Gastroesophageal sphincter (tissue), 4 donors: Measurements from ENCODE around the gene CERKL. TPM values are rescaled to one million over a fixed set of nuclear protein-coding genes. Genes with fewer than 3 reads are reported as not detected.

ENCODE experiments used
- ATAC-seq: fragments of 150-250 bp; one replicate; pipeline ENCODE4 v1.9.1; 2016; ENCODE audit warnings: mild to moderate bottlenecking, moderate library complexity
- H3K27ac ChIP-seq, 4 donors: fragments of 200-600 bp; sonication (generic) in 3 of 4; 1 replicate in 3 of 4; 2 replicates in 1 of 4; pipeline ENCODE4 v1.5.1; 2016 to 2019
- H3K27me3 ChIP-seq: fragments of 200-600 bp; sonication (generic); one replicate; pipeline ENCODE4 v1.5.1; 2019
- H3K36me3 ChIP-seq, 2 donors: fragments of 200-600 bp; sonication (generic); one replicate each; pipeline ENCODE4 v1.5.1; 2019; ENCODE audit warnings: control low read depth in 1 of 2
- H3K4me1 ChIP-seq, 3 donors: fragments of 200-600 bp; sonication (generic); 1 replicate in 2 of 3; 2 replicates in 1 of 3; pipeline ENCODE4 v1.5.1; 2016 to 2019; ENCODE audit warnings: control low read depth in 2 of 3
- H3K4me3 ChIP-seq, 2 donors: fragments of 200-600 bp; sonication (generic); one replicate each; pipeline ENCODE4 v1.5.1; 2019; ENCODE audit warnings: mild to moderate bottlenecking in 1 of 2, moderate library complexity in 1 of 2
- H3K9me3 ChIP-seq, 3 donors: fragments of 200-600 bp; sonication (generic); one replicate each; pipeline ENCODE4 v1.5.1; 2017 to 2019; ENCODE audit warnings: control low read depth in 2 of 3
- CTCF ChIP-seq, 4 experiments: fragments of 200-600 bp in 2 of 4; fragments of 450-650 bp in 2 of 4; sonication (generic) in 1 of 4; IDR thresholded peaks; one replicate each; pipeline ENCODE4 v1.5.1; 2017 to 2019; ENCODE audit warnings: antibody characterized with exemption in 4 of 4, mild to moderate bottlenecking in 2 of 4, moderate library complexity in 2 of 4
- EP300 ChIP-seq: sonication (generic); formaldehyde crosslinking; IDR thresholded peaks from one replicate; pipeline ENCODE4 v1.6.1; 2017; ENCODE audit warnings: antibody characterized with exemption, mild to moderate bottlenecking
- POLR2A ChIP-seq, 2 donors: fragments of 450-650 bp; IDR thresholded peaks; one replicate each; pipeline ENCODE4 v1.6.1; 2017; ENCODE audit warnings: antibody characterized with exemption in 2 of 2, mild to moderate bottlenecking in 2 of 2, moderate library complexity in 1 of 2
- POLR2AphosphoS5 ChIP-seq: sonication (generic); formaldehyde crosslinking; IDR thresholded peaks from one replicate; pipeline ENCODE4 v1.6.1; 2017; ENCODE audit warnings: antibody characterized with exemption
- WGBS, 2 donors: methylation state at CpG; one replicate each; pipeline ENCODE4 v1.1.5; 2018; ENCODE audit warnings: low coverage in 1 of 2; 5-methylcytosine and 5-hydroxymethylcytosine counted together
- total RNA-seq, 4 donors: library from RNA; depleted of rRNA; stranded (reverse); fragments of >200 nt; gene quantifications; one replicate each; pipeline ENCODE4 v1.1.0, GENCODE V29; 2016

The CERKL gene
- total RNA-seq, 4 donors from 2014 or later, result 0.78 TPM; not detected in 3

GRCh38 chr2:181578829-181579228, 78.1 kb downstream of the CERKL start:
- no peak overlapping the region for H3K4me3 ChIP-seq
- no peaks in the 10 kb centered on the region for H3K36me3 ChIP-seq
- no peak overlapping the region for H3K27ac ChIP-seq
- TF ChIP-seq CTCF (IDR thresholded peaks at IDR 0.05), result no peak
- no peak for TF ChIP-seq POLR2AphosphoS5
- no peak for TF ChIP-seq EP300
- no peak for TF ChIP-seq POLR2A (IDR thresholded peaks at IDR 0.05)
- peaks cover 0 to 4% (median 0%) of the 10 kb centered on the region in 3 donors for H3K4me1 ChIP-seq
- no peaks in the 10 kb centered on the region for H3K9me3 ChIP-seq
- WGBS, 2 donors, result 39 to 49% methylated on average over 3 of the region's 3 CpGs
- no peaks in the 10 kb centered on the region for H3K27me3 ChIP-seq
- no peak for ATAC-seq

GRCh38 chr2:181576431-181576830, 80.5 kb downstream of the CERKL start:
- no peak for ATAC-seq
- Histone ChIP-seq H3K27me3 (no peaks in the 10 kb centered on the region), H3K4me3 (no peak overlapping the region), H3K9me3 (no peaks in the 10 kb centered on the region), H3K27ac (no peak overlapping the region), H3K36me3 (no peaks in the 10 kb centered on the region), H3K4me1 (peaks cover 0 to 4% (median 0%) of the 10 kb centered on the region in 3 donors)
- 74 to 98% methylated on average over 4 to 5 of the region's 5 CpGs for WGBS, 2 donors
- TF ChIP-seq CTCF (IDR thresholded peaks at IDR 0.05) (no peak), POLR2A (IDR thresholded peaks at IDR 0.05) (no peak), POLR2AphosphoS5 (no peak), EP300 (no peak)

GRCh38 chr2:181575650-181576025, 81.3 kb downstream of the CERKL start:
- H3K36me3 ChIP-seq, result no peaks in the 10 kb centered on the region
- no peak for TF ChIP-seq POLR2A (IDR thresholded peaks at IDR 0.05)
- TF ChIP-seq CTCF (IDR thresholded peaks at IDR 0.05), result no peak
- no peak for TF ChIP-seq EP300
- TF ChIP-seq POLR2AphosphoS5, result no peak
- no peak overlapping the region for H3K4me3 ChIP-seq
- H3K27me3 ChIP-seq, result no peaks in the 10 kb centered on the region
- ATAC-seq, result no peak
- H3K4me1 ChIP-seq, result peaks cover 0 to 4% (median 0%) of the 10 kb centered on the region in 3 donors
- no peaks in the 10 kb centered on the region for H3K9me3 ChIP-seq
- WGBS, 2 donors, result 0 to 34% methylated on average over 1 to 2 of the region's 2 CpGs
- H3K27ac ChIP-seq, result no peak overlapping the region

GRCh38 chr2:181575024-181575649, 81.8 kb downstream of the CERKL start:
- Histone ChIP-seq H3K27ac (no peak overlapping the region), H3K4me1 (peaks cover 0 to 4% (median 0%) of the 10 kb centered on the region in 3 donors), H3K9me3 (no peaks in the 10 kb centered on the region), H3K4me3 (no peak overlapping the region), H3K36me3 (no peaks in the 10 kb centered on the region), H3K27me3 (no peaks in the 10 kb centered on the region)
- TF ChIP-seq POLR2A (IDR thresholded peaks at IDR 0.05) (no peak), POLR2AphosphoS5 (no peak), EP300 (no peak), CTCF (IDR thresholded peaks at IDR 0.05) (no peak)
- no peak for ATAC-seq
- 64 to 66% methylated on average over 2 to 3 of the region's 7 CpGs for WGBS, 2 donors

- Histone ChIP-seq H3K36me3 (no peaks in the 10 kb centered on the region), H3K27me3 (no peaks in the 10 kb centered on the region), H3K9me3 (no peaks in the 10 kb centered on the region), H3K4me1 (peaks cover 0 to 4% (median 0%) of the 10 kb centered on the region in 3 donors), H3K4me3 (no peak overlapping the region), H3K27ac (no peak overlapping the region)
- ATAC-seq, result no peak
- WGBS, 2 donors, result 75 to 86% methylated on average over 3 to 7 of the region's 7 CpGs
- TF ChIP-seq POLR2AphosphoS5, result no peak
- no peak for TF ChIP-seq EP300
- no peak for TF ChIP-seq POLR2A (IDR thresholded peaks at IDR 0.05)
- TF ChIP-seq CTCF (IDR thresholded peaks at IDR 0.05), result no peak
Observed at GRCh38 chr2:181574321-181574720, 82.6 kb downstream of the CERKL start.
